Measurements from ENCODE around the gene NELL2. TPM values are rescaled to one million over a fixed set of nuclear protein-coding genes. Genes with fewer than 3 reads are reported as not detected.

The NELL2 gene
- total RNA-seq, 1 experiment from 2014 or later = 32.7 TPM

- H3K4me3 Mint-ChIP-seq = no peak overlapping the region
- H3K4ac ChIP-seq (ENCODE audit: low read depth, low read length) = no peak overlapping the region
- H3K4me1 ChIP-seq (ENCODE audit: insufficient read depth, low read length) = no peaks in the 10 kb centered on the region
- no peaks in the 10 kb centered on the region for H3K36me3 Mint-ChIP-seq (ENCODE audit: insufficient read depth in 1 of 3, low read depth in 3 of 3)
- no peak overlapping the region for H3K23ac ChIP-seq (ENCODE audit: insufficient read length, low read depth, low read length)
- H3K56ac ChIP-seq (ENCODE audit: insufficient read length, low read depth, low read length) = no peak overlapping the region
- TF ChIP-seq CTCF (conservative IDR thresholded peaks at IDR 0.05) = no peak
- H3K27ac Mint-ChIP-seq = no peak overlapping the region
- H2BK15ac ChIP-seq (ENCODE audit: low read depth, low read length) = no peak overlapping the region
- no peak overlapping the region for H3K18ac ChIP-seq (ENCODE audit: insufficient read length, low read depth, low read length)
- no peak overlapping the region for H4K5ac ChIP-seq (ENCODE audit: insufficient read length, low read depth, low read length)
- H2BK120ac ChIP-seq (ENCODE audit: low read depth, low read length, poor library complexity, severe bottlenecking) = no peak overlapping the region
- no peak overlapping the region for H2AK5ac ChIP-seq (ENCODE audit: insufficient read length, low read length)
- no peak overlapping the region for H4K91ac ChIP-seq (ENCODE audit: insufficient read length, low read depth, low read length)
- no peak overlapping the region for H2BK12ac ChIP-seq (ENCODE audit: insufficient read length, low read depth, low read length)
- no peak overlapping the region for H4K8ac ChIP-seq (replicated peaks; ENCODE audit: insufficient read length, low read depth, low read length)
- no peak overlapping the region for H3K4me2 ChIP-seq (ENCODE audit: insufficient read depth, insufficient read length, low read length)
- DNase-seq = no peak
- H3K23me2 ChIP-seq (ENCODE audit: insufficient read length, low read depth, low read length, poor library complexity, severe bottlenecking) = no peaks in the 10 kb centered on the region
- no peaks in the 10 kb centered on the region for H3K79me2 ChIP-seq (ENCODE audit: insufficient read depth, low read length)
- H3T11ph ChIP-seq (ENCODE audit: low read length) = no peak overlapping the region
- H4K20me1 ChIP-seq (ENCODE audit: control insufficient read depth, insufficient read depth, insufficient read length) = no peaks in the 10 kb centered on the region
- no CpG with 5 or more reads among the region's 3 CpGs for WGBS (ENCODE audit: extremely low coverage, insufficient read length, low lambda C conversion rate)
- no peaks in the 10 kb centered on the region for H3K27me3 Mint-ChIP-seq (ENCODE audit: low read depth)
- H2BK20ac ChIP-seq (ENCODE audit: low read depth, low read length, poor library complexity, severe bottlenecking) = no peak overlapping the region
- H2AFZ ChIP-seq (ENCODE audit: low read length) = no peak overlapping the region
- no peaks in the 10 kb centered on the region for H3K79me1 ChIP-seq (ENCODE audit: insufficient read depth, low read depth, low read length, poor library complexity, severe bottlenecking)
- peaks cover 0 to 7% of the 10 kb centered on the region in 2 experiments; a peak in 2 of 4 replicates for H3K4me1 Mint-ChIP-seq
- H3K27me3 ChIP-seq (ENCODE audit: insufficient read depth, low read length) = no peaks in the 10 kb centered on the region
- no peak overlapping the region for H3K9ac ChIP-seq (ENCODE audit: extremely low read depth, insufficient read length, low read length)
- no peaks in the 10 kb centered on the region for H3K9me3 ChIP-seq (ENCODE audit: control insufficient read depth, low read depth, low read length)
- no peaks in the 10 kb centered on the region for H3K9me3 Mint-ChIP-seq
- no peak overlapping the region for H3K27ac ChIP-seq (ENCODE audit: insufficient read length, low read depth, low read length)
- no peak overlapping the region for H3K14ac ChIP-seq (ENCODE audit: insufficient read depth, low read length)
- H2BK5ac ChIP-seq (ENCODE audit: insufficient read length, low read length) = no peak overlapping the region
Observed at GRCh38 chr12:44889162-44889561, 13.0 kb upstream of the NELL2 start.

Data from H9 (cell line).